GM23338 (cell line): ENCODE data around the gene MLF2.

Source experiments
- EZH2 ChIP-seq: fragments of 200-600 bp; sonication (generic); IDR thresholded peaks from one replicate; pipeline ENCODE4 v1.8.0; 2017; ENCODE audit warnings: antibody characterized with exemption, mild to moderate bottlenecking, low read depth; ENCODE audit not compliant: unreplicated experiment
- EZH2phosphoT487 ChIP-seq: fragments of 200-600 bp; sonication (generic); IDR thresholded peaks from one replicate; pipeline ENCODE4 v1.8.1; 2018; ENCODE audit warnings: antibody characterized with exemption; ENCODE audit not compliant: unreplicated experiment
- POLR2AphosphoS5 ChIP-seq: IDR thresholded peaks from 2 replicates; pipeline ENCODE4 v1.6.1; 2016; ENCODE audit warnings: antibody characterized with exemption, low read depth
- REST ChIP-seq: IDR thresholded peaks from one replicate; pipeline ENCODE4 v1.6.1; 2018; ENCODE audit warnings: antibody characterized with exemption; ENCODE audit not compliant: unreplicated experiment
- STAT1 ChIP-seq: IDR thresholded peaks from one replicate; pipeline ENCODE4 v1.6.1; 2016; ENCODE audit warnings: antibody characterized with exemption; ENCODE audit not compliant: unreplicated experiment
- TF ChIP-seq, protein P1 (sequence below), 2 experiments: fragments of 200-600 bp in 1 of 2; sonication (generic) in 1 of 2; conservative IDR thresholded peaks; 2 replicates each; pipeline versions ENCODE4 v1.5.1 to v1.6.1; 2016 to 2017; ENCODE audit warnings: antibody characterized with exemption in 2 of 2, low read depth in 2 of 2, mild to moderate bottlenecking in 2 of 2, moderate library complexity in 1 of 2

- TF ChIP-seq, protein P1, sequence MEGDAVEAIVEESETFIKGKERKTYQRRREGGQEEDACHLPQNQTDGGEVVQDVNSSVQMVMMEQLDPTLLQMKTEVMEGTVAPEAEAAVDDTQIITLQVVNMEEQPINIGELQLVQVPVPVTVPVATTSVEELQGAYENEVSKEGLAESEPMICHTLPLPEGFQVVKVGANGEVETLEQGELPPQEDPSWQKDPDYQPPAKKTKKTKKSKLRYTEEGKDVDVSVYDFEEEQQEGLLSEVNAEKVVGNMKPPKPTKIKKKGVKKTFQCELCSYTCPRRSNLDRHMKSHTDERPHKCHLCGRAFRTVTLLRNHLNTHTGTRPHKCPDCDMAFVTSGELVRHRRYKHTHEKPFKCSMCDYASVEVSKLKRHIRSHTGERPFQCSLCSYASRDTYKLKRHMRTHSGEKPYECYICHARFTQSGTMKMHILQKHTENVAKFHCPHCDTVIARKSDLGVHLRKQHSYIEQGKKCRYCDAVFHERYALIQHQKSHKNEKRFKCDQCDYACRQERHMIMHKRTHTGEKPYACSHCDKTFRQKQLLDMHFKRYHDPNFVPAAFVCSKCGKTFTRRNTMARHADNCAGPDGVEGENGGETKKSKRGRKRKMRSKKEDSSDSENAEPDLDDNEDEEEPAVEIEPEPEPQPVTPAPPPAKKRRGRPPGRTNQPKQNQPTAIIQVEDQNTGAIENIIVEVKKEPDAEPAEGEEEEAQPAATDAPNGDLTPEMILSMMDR (conservative IDR thresholded peaks at IDR 0.05; ENCODE audit: low read depth in 2 of 2), result no peak
- TF ChIP-seq POLR2AphosphoS5 (no peak), EZH2phosphoT487 (no peak), EZH2 (no peak), REST (no peak), STAT1 (no peak)
Measured at GRCh38 chr12:6779708-6780432, 26.9 kb upstream of the MLF2 start.
